Kasumi-1 (cell line): ENCODE data around the gene AFDN.
"Not testable (repeated sequence)": the region's sequence is repeated elsewhere in the genome, so short reads cannot be mapped to it uniquely, and the experiment has no call there.

Experiments used
- DNase-seq, 2 experiments: peaks; one replicate each; lab custom pipeline; 2025; lab: John Stamatoyannopoulos, UW

The AFDN gene

DNA sequence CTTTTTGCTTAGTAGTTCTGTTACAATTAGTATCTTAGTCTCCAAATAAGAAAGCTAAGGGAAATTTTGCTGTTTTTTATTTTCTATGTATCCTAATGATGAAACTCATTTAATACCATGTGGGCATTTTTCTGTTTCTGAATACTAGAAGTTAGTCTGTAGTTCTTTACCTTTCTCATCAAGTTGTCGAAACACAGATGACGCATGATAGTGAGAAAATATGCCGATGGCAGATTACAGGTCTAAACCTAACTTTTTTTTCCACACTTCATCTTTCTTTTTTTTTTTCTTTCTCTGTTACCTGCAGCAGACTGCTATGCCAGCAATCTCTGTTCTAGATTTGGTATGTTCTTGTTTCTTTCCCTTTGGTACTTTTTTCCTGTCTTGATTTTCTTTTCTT is 127.4 kb downstream of the AFDN start:
- no peak for DNase-seq

DNA sequence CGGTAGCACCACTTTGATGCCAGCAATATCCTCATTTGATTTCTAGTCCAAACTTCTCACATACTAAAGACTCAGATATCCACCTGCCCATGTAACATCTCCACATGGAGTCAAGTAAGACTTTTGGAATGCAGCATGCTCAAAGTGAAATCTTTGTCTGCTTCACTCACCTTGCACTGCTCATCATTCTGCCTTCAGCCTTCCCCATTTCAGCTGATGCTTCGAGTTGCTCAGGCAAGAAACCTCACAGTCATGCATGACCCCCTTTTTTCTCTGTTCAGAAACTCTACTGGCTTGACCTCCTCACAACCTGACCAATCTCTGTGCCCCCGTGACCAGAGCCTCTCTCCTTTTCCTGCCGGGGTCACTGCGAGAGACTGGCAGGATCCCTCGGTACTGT is 129.8 kb downstream of the AFDN start:
- no peak for DNase-seq

DNA sequence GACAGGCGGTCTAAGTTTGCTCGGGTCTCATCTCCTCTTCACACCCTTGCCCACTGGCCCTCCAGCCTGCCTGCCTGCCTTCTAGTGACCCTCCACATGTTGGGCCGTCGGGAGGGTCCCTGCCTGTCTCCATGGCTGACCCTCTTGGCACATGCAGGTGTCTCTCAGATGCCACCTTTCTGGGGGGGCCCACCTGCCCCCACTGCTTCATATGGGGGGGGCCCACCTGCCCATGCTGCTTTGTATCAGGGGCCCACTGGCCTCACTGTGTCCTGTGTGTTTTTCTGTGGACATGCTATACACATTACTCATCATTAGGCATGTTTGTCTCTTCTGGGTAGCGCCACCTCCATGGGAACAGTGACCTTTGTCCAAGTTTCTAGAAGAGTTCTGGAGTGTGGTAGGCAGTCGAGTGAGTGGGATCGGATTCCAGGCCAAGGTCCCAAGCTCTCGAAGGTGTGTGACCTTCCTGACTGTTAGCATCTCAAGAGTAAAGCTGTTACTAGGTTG is 130.3 kb downstream of the AFDN start:
- DNase-seq: no peak

DNA sequence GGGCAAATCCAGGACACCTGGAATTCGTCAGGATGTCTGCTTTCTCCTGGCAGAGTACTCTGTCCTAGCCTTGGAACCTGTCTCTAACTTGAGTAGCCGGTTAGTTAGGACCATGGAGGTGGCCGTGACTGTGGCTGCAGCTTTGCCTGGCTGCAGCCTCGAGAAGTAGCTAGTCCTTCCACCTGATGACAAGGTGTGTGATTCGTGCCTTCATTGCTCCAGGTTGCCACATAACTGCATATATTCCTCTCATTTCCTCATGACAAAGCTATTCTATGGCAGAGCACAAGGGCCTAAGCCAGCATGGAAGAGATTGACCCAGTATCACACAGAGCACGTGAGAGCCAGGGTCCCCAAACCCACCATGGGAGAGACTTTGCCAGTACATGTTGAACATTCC is 130.9 kb downstream of the AFDN start:
- DNase-seq: no peak

DNA sequence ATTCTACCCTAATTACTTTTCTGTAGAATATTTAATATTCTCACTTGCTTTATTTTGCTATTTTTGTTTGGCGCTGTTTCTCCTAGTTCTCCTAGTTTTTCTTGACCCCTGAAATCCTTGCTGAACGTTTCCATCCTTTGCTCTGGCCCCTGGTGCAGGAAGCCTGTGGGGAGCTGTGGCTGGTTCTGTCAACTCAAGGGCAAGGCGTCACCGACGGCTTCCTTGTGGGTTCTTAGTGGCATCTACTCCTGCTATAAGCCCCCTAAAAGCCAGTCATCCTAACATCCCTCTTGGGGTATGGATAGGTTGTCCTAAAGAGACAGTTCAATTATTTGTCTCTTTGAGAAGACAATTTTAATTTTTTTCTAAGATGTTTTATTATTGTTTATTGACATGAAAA is 133.9 kb downstream of the AFDN start:
- no peak for DNase-seq

DNA sequence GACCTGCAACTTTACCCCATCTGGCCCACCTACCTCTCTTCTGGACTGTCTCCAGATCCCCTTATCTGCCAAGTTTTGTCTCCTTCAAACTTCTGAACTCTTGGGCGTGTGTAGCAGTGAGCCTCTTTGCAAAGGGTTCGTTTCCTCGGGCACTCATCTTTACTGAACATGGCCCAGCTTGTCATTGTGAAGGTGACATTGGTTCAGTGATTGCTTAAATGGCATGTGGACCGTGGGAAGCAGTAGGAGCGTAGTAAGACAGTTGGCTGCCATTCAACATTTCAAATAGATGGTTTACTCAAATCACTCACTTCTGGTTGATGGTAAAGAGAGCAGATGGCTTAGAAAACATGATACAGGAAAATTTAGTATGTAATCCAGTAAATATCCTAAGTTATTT is 136.0 kb downstream of the AFDN start:
- no peak for DNase-seq

DNA sequence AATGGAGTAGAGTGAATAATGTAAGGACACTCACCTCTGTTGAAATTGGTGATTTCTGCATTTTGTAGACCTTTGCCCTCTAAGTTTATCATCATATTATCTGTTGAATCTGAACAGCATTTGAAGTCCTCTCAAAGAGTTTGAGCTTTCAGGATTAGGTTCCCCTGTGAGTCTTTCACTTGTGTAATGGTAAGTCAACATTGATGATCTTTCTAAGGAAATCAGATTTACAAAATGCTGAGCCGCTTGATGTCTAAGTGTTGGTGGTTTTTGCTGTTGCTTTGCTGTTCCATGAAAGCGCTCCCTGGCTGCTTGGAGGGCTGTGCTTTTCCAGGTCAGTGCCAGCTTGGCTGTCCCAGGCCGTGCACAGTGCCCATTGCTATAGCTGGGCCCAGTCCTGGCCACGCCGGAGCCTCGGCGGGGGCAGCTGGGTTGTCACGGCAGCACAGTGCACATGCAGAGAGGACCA is 136.9 kb downstream of the AFDN start:
- no peak for DNase-seq

DNA sequence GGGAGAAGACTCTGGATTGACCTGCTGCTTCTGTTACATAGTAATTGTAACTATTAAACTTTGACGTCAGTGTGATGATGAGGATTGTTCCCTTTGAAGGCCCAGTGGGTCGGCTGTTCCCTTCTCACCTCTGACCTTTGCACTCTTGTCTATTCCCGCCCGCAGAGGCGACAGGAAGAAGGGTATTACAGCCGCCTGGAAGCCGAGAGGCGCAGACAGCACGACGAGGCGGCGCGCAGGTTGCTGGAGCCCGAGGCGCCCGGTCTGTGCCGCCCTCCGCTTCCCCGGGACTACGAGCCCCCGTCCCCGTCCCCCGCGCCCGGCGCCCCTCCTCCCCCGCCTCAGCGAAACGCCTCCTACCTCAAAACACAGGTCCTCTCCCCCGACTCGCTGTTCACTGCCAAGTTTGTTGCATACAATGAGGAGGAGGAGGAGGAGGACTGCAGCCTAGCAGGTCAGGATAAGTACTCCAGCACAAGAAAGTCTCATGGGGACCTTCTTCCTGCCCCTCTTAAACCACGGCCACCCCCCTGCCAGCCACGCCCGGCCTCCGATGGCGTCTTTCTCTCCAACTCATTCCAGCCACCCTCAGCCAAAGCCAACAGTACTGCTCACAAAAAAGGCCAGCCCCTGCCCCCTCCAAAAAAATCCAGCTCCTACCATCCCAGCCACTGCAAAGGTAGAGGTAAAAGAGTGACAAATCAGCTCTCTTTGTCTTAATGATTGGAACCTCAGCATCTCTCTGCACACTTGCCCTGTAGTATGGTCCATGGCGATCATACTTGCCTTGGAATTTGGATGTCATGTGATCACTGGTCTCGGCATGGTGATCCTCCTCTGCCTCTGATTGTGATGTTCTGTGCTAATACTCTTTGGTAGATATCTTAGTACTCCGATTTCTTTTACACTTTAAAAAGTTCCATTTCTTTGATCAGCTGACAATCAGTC is 139.2 kb downstream of the AFDN start:
- DNase-seq: no peak

DNA sequence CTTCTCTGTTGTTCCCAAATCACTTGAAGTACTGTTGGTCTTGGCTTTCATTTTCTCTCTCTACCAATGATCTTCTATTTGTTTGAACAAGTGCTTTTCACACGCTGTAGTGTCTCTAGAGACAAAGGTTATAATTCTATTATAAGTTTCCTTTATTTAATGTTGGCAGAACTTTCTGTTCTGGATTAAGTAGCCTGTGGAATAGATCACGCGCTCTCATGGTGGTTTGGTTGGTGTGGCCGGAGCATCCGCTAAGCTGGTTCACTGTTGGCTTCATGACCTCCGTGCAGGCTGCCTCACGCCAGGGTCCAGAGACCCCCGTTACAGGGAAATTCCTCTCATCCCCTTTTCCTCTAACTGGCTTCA is 139.8 kb downstream of the AFDN start:
- DNase-seq: no peak

DNA sequence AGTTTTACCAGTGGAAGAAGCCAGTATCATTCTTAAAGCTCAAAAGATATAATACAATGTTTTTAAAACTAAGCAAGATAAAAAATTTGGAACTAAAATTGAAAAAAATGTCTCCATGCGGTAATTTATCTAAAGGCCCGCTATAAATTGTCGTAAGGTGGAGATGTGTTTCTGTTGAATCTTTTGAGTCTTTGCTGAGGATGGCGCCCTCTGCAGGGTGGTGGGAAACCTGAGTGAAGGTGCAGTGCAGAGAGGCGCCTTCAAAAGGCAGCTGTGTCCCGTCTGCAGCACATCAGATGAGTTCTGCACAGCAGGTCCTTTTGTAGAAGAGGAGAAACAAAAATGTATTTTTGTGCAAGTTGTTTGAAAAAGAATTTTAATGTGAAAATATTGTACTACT is 141.4 kb downstream of the AFDN start:
- peak; percentile 34 to 47 for DNase-seq

DNA sequence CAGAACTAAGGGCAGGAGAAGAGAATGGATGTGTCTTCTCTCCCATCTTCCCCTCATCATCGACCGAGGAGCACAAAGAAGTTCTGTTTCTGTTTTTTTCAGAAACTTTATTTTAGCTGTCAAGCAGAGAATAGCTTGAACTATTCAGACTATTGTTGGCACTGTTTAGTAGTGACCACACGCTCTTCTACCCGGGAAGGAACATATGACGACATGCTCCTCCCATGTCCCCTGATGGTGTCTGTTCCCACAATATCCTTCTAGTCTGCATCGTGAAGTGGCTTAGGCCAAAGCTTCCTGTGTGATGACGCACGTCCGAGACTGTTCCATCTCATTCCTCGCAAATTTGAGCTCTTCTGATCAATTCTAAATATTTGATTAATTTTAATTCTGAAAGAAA is 143.5 kb downstream of the AFDN start:
- no peak for DNase-seq

DNA sequence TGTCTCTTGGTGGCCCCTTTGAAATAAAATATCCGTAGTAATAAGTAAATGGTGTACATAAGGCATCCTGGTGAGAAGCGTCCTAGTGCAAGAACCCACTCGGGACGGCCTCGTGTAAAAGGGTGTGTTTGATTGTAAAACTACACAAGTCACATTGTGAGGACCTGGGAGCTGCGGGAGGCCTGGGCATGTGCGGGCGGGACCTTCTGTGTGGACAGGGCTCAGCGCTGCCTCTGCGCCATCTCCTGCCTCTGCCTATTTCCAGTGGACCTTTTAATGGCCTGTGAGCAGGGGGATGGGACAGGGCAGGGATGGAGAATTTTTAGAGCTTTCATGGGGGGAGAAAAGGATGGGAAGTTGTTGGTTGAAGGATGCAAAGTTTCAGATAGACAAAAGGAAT is 145.5 kb downstream of the AFDN start:
- DNase-seq: no peak

DNA sequence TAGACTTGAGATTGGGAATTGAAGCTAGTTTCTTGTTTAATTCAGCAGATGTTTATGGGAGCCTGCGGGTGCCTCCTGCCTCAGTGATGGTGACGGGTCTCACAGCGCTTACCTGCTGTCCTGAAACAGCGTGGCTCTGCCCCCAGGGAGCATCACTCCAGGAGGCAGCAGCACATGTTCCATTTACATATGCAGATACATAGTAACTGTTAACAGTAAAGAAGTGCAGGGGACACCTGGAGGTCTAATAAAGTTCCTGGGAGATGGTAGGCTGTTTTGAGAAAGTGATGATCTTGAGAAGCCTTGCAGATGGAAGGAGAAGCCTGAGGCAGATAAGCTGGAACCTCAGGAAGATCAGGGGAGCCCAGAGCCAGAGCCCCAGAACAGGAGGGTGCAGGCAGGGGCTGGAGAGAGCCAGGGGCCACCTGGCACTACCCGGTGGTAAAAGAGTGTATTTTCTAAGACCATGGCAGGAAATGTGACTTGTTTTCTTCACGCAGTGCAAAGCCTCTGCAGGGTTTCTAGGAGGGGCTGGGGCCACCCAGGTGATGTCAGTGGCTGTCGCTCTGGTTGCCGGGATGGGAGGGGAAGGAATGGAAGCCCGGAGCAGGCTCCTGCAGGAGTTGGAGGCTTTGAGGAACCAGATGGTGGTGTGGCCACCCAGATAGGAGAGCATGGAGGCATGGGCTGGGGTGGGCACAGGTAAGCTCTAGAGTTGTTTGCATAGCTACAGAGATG is 146.6 kb downstream of the AFDN start:
- no peak for DNase-seq

DNA sequence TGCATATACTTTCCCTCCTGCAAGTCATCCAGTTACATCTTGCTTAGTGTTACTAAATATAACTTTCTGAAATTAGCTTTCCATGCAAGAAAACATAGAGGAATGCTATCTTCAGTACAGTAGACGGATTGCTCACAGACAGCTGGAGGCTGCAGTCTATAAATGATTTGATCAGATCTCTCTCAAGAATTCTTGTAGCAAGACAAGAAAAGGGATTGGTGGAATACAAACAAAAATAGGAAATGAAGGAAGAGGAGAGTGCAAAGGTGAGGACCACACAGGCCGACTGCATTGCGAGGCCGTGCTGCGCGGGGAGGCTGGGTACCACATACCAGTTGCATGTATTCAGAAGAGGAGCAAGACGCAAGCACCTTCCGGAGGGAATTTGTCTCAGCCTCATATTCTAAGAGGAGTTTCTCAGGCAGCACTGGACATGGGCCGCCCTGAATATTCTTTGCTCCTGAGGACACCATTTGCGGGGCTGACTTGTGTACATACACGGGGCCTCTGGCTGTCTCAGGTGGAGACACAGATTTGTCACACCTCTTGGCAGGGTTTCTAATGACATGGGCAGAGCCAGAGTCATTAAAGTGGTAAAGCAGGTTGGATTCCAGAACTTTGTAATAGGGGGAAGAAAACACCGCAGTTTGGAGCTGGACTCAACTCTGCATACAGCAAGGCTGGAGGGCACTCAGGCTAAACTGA is 148.1 kb downstream of the AFDN start:
- DNase-seq: no peak

DNA sequence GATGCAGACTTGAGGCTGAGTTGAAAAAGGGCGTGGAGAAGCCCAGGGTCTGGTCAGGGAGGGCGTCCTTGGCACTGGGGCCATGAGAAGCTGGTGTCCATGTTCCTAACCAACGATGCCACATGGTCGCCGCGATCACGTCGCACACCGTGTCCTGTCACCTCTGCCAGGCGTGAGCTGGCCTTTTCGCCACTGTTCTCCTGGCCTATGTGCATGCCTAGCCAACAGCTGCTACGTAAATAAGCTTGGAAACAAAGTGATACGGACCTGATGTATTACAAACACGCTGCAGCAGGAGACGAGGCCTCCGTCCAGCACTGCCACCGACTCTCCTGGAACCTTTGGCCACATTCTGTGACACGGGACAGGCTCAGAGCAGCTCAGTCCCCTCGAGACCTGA is 148.7 kb downstream of the AFDN start:
- no peak for DNase-seq

DNA sequence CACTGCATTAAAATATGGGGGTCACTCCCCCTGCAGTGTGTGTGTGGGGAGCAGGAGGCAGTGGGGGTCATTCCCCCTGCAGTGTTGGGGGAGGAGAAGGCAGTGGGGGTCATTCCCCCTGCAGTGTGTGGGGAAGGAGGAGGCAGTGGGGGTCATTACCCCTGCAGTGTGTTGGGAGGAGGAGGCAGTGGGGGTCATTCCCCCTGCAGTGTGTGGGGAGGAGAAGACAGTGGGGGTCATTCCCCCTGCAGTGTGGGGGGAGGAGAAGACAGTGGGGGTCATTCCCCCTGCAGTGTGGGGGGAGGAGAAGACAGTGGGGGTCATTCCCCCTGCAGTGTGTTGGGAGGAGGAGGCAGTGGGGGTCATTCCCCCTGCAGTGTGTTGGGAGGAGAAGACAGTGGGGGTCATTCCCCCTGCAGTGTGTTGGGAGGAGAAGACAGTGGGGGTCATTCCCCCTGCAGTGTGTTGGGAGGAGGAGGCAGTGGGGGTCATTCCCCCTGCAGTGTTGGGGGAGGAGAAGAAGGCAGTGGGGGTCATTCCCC is 149.5 kb downstream of the AFDN start:
- not testable (repeated sequence) for DNase-seq

DNA sequence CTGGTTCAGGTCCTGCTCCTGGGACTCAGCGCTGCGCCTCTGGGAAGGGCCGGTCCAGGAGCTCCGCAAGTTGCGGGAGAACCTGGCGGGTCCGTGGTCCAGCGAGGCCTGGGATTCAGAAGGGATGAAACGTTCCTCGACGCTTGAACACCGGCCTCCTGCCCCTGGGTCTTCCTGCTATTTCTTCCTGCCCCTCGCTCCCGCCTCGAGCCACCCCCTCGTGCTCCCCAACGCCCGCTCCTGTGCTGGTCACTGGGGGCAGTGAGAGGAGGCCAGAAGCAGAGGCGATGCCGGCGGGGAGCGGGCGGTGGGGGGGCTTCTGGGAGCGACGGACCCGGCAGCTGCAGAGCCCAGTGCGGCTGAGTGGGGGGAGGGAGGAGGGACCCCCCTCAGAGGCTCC is 150.0 kb downstream of the AFDN start:
- no peak for DNase-seq

DNA sequence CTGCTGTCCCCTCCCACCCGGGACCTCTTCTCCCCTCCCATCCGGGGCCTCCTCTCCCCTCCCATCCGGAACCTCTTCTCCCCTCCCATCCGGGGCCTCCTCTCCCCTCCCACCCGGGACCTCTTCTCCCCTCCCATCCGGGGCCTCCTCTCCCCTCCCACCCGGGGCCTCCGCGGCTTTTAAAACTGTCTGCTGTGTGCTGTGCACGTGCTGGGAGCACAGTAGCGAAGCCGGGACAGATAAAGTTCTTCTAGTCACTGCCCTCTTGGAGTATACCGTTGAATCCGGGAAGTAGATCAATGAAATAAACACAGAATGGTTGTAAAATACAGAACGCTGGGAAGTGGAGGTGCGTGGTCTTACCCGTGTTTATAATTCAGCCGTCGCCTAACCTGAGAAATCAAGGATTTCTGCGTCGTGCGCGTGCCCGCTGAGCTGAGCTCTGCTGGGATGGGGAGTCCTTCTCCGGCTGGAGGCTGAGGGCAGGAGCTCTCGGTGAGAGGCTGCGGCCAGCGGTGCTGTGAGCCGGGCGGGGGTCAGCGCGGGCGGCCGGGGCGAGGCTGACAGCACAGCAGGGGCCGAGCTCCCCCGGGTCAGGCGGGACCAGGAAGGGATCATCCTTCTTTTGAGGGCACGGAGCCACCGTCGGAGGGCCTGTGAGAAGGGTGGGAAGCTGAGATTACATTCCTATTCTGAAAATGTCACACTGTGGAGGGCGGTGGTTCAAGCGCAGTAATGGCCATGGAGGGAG is 151.2 kb downstream of the AFDN start:
- DNase-seq: no peak

DNA sequence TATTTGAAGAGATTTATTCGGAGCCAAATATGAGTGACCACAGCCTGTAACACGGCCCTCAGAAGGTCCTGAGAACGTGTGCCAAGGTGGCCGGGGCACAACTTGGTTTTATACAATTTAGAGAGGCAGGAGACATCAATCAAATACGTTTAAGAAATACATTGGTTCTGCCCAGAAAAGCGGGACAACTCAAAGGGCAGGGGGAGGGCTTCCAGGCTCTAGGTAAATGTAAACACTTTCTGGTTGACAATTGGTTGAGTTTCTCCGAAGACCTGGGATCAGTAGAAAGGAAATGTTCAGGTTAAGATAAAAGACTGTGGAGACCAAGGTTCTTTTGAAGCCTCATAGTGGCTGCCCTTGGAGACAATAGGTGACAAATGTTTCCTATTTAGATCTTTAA is 151.9 kb downstream of the AFDN start:
- DNase-seq: no peak

DNA sequence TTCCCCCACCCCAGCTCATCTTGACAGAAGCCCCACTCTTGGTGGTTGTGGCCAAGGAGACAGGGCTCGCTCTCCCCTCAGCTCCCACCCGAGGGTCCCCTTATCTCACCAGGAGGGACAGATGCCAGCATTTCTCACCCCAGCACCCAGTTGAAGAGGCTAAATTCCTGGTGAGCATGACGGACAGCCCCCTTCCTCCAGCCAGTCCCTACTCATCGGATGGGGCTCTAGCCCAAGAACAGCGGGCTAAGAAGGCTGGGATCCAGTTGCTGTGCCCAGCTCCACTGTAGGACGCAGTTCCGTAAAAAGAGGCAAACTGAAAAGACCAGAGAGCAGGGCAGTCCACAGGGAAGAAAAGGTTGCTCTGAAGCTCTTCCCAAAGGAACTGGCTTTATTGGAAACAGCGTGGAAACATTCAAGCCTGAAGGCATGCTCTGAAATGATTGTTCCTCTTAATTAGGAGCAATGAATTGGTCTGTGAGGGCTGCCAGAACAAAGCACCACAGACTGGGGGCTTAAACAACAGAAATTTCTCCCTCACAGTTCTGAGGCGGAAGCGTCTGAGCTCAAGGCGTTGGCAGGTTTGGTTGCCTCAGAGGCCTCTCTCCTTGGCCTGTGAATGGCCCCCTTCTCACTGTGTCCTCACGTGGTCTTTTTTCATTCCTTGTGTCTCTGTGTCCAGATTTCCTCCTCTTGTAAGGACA is 152.9 kb downstream of the AFDN start:
- DNase-seq: no peak
